Activated CD4-positive, alpha-beta T cell treated with anti-CD3 and anti-CD28 coated beads, Interleukin-2, Interleukin-6, amounts not matched to agents 100 ng/mL and 50 ng/mL, durations not matched to agents 16 hours and 8 hours (primary cell): ENCODE data around the gene TFF1.
"Not testable (repeated sequence)": the region's sequence is repeated elsewhere in the genome, so short reads cannot be mapped to it uniquely, and the experiment has no call there.

Source experiments
- DNase-seq: peaks from one replicate; pipeline ENCODE4 v3.0.0-alpha.2; 2020

Gene TFF1

GRCh38 chr21:42366292-42367010, at the start of gene TFF1:
TSS of gene TFF1 (minus strand) at chr21:42366535. CDS start at chr21:42366495, 40 bp downstream.
- DNase-seq: no peak

GRCh38 chr21:42414928-42415769, 48.8 kb upstream of the TFF1 start:
- peak; percentile 96 for DNase-seq

GRCh38 chr21:42414553-42414927, 48.2 kb upstream of the TFF1 start:
- DNase-seq: no peak

- no peak for DNase-seq
These were observed 47.7 kb upstream of the TFF1 start for GRCh38 chr21:42414066-42414465.

GRCh38 chr21:42413500-42413899, 47.2 kb upstream of the TFF1 start:
- DNase-seq: peak; percentile 61

GRCh38 chr21:42413093-42413492, 46.8 kb upstream of the TFF1 start:
- DNase-seq: no peak

GRCh38 chr21:42412636-42412933, 46.2 kb upstream of the TFF1 start:
- DNase-seq: no peak

GRCh38 chr21:42411891-42412635, 45.7 kb upstream of the TFF1 start:
- DNase-seq: no peak

GRCh38 chr21:42411197-42411869, 45.0 kb upstream of the TFF1 start:
- peak; percentile 58 for DNase-seq

- no peak for DNase-seq
These were observed 43.0 kb upstream of the TFF1 start for GRCh38 chr21:42409366-42409765.

GRCh38 chr21:42408718-42409117, 42.4 kb upstream of the TFF1 start:
- DNase-seq: not testable (repeated sequence)

- DNase-seq: no peak
These were observed 41.1 kb upstream of the TFF1 start for GRCh38 chr21:42407476-42407875.

- DNase-seq: no peak
These were observed 40.5 kb upstream of the TFF1 start for GRCh38 chr21:42406866-42407265.

- peak; percentile 84 for DNase-seq
These were observed 39.9 kb upstream of the TFF1 start for GRCh38 chr21:42406201-42406621.

- DNase-seq: peak; percentile 46
These were observed 39.0 kb upstream of the TFF1 start for GRCh38 chr21:42405064-42406013.

- DNase-seq: peak; percentile 61
These were observed 38.2 kb upstream of the TFF1 start for GRCh38 chr21:42404539-42404938.

- peak; percentile 72 for DNase-seq
These were observed 37.4 kb upstream of the TFF1 start, which contains the start of gene UBASH3A for GRCh38 chr21:42403611-42404231. TSS of gene UBASH3A (plus strand) at chr21:42403902. CDS start at chr21:42403946, 44 bp downstream.

- no peak for DNase-seq
These were observed 35.5 kb upstream of the TFF1 start for GRCh38 chr21:42401820-42402251.

- DNase-seq: no peak
These were observed 34.8 kb upstream of the TFF1 start for GRCh38 chr21:42401154-42401553.

- DNase-seq: peak; percentile 54
These were observed 34.2 kb upstream of the TFF1 start for GRCh38 chr21:42400525-42400924.

GRCh38 chr21:42398436-42399028, 32.2 kb upstream of the TFF1 start:
- no peak for DNase-seq
